Ectodermal cell (in vitro differentiated cells): ENCODE results near the gene EMC9.

Experiments
- H3K27ac ChIP-seq: 2 replicates; pipeline ENCODE4 v1.7.0; 2013; ENCODE audit warnings: mild to moderate bottlenecking, low read depth, low read length; ENCODE audit not compliant: insufficient read depth, poor library complexity, severe bottlenecking
- H3K27me3 ChIP-seq: 2 replicates; pipeline ENCODE4 v1.7.0; 2013; ENCODE audit warnings: mild to moderate bottlenecking, low read length; ENCODE audit not compliant: insufficient read depth, control insufficient read depth, poor library complexity, severe bottlenecking
- H3K36me3 ChIP-seq: one replicate; pipeline ENCODE4 v1.7.0; 2013; ENCODE audit warnings: low read length; ENCODE audit not compliant: control insufficient read depth, insufficient read depth
- H3K4me1 ChIP-seq: one replicate; pipeline ENCODE4 v1.7.0; 2013; ENCODE audit warnings: low read length; ENCODE audit not compliant: control insufficient read depth, insufficient read depth
- H3K4me3 ChIP-seq: 2 replicates; pipeline ENCODE4 v1.7.0; 2013; ENCODE audit warnings: low read depth, low read length, control low read depth; ENCODE audit not compliant: insufficient read depth
- H3K9me3 ChIP-seq: 2 replicates; pipeline ENCODE4 v1.7.0; 2013; ENCODE audit warnings: mild to moderate bottlenecking, low read length, moderate library complexity; ENCODE audit not compliant: control insufficient read depth
- WGBS, 2 experiments: methylation state at CpG; one replicate each; pipeline ENCODE4 v1.1.7; 2013; ENCODE audit warnings: missing lambda C conversion rate in 2 of 2; 5-methylcytosine and 5-hydroxymethylcytosine counted together

Gene EMC9

GRCh38 chr14:24138396-24139271 lies 2.8 kb downstream of the EMC9 start:
- WGBS, 2 experiments, result 93 to 94% methylated on average over 13 of the region's 13 CpGs

GRCh38 chr14:24137529-24138395 lies 3.6 kb downstream of the EMC9 start:
- peaks cover 2% of the 10 kb centered on the region for H3K4me1 ChIP-seq
- peaks cover 14% of the 10 kb centered on the region for H3K36me3 ChIP-seq
- 94 to 95% methylated on average over 8 of the region's 8 CpGs for WGBS, 2 experiments
- no peak overlapping the region for H3K4me3 ChIP-seq
- no peaks in the 10 kb centered on the region for H3K9me3 ChIP-seq
- H3K27me3 ChIP-seq, result peaks cover 5% of the 10 kb centered on the region
- H3K27ac ChIP-seq, result no peak overlapping the region

More at GRCh38 chr14:24138396-24139271, 2.8 kb downstream of the EMC9 start:
- H3K27ac ChIP-seq, result no peak overlapping the region
- peaks cover 5% of the 10 kb centered on the region for H3K27me3 ChIP-seq
- H3K4me1 ChIP-seq, result peaks cover 2% of the 10 kb centered on the region
- H3K36me3 ChIP-seq, result peaks cover 15% of the 10 kb centered on the region
- H3K4me3 ChIP-seq, result no peak overlapping the region
- H3K9me3 ChIP-seq, result no peaks in the 10 kb centered on the region

- 56 to 57% methylated on average over 10 to 13 of the region's 13 CpGs for WGBS, 2 experiments
- Histone ChIP-seq H3K27ac (no peak overlapping the region), H3K36me3 (peaks cover 14% of the 10 kb centered on the region), H3K4me3 (peak overlapping the region; percentile 81), H3K4me1 (peaks cover 2% of the 10 kb centered on the region), H3K27me3 (peaks cover 5% of the 10 kb centered on the region), H3K9me3 (no peaks in the 10 kb centered on the region)
Observed at GRCh38 chr14:24136684-24137528, 4.5 kb downstream of the EMC9 start.

- Histone ChIP-seq H3K36me3 (peaks cover 14% of the 10 kb centered on the region), H3K4me1 (peaks cover 2% of the 10 kb centered on the region), H3K27me3 (peaks cover 5% of the 10 kb centered on the region), H3K4me3 (peak within 1 kb of the TSS; percentile 81), H3K9me3 (no peaks in the 10 kb centered on the region), H3K27ac (no peak within 1 kb of the TSS)
- WGBS, 2 experiments, result 2% methylated on average over 75 of the region's 75 CpGs
Observed at GRCh38 chr14:24135834-24136683, 5.3 kb downstream of the EMC9 start, which contains the start of gene PSME1. Gene PSME1, plus strand, starts transcription at chr14:24136194. Its CDS starts 69 bp downstream, at chr14:24136263.

- Histone ChIP-seq H3K27ac (no peak overlapping the region), H3K27me3 (peaks cover 5% of the 10 kb centered on the region), H3K36me3 (peaks cover 14% of the 10 kb centered on the region), H3K4me1 (peaks cover 2% of the 10 kb centered on the region), H3K9me3 (no peaks in the 10 kb centered on the region), H3K4me3 (peak overlapping the region; percentile 81)
- 16 to 17% methylated on average over 9 of the region's 9 CpGs for WGBS, 2 experiments
Observed at GRCh38 chr14:24135584-24135833, 5.9 kb downstream of the EMC9 start.

- WGBS, 2 experiments, result no CpG with 5 or more reads among the region's 1 CpG
- no peaks in the 10 kb centered on the region for H3K9me3 ChIP-seq
- H3K27ac ChIP-seq, result no peak overlapping the region
- peaks cover 5% of the 10 kb centered on the region for H3K27me3 ChIP-seq
- H3K4me1 ChIP-seq, result no peaks in the 10 kb centered on the region
- no peak overlapping the region for H3K4me3 ChIP-seq
- H3K36me3 ChIP-seq, result peaks cover 8% of the 10 kb centered on the region
Observed at GRCh38 chr14:24133735-24134134, 7.7 kb downstream of the EMC9 start.

- Histone ChIP-seq H3K27me3 (peaks cover 5% of the 10 kb centered on the region), H3K27ac (no peak overlapping the region), H3K4me1 (no peaks in the 10 kb centered on the region), H3K36me3 (peaks cover under 1% of the 10 kb centered on the region), H3K4me3 (no peak overlapping the region), H3K9me3 (no peaks in the 10 kb centered on the region)
- 92 to 96% methylated on average over 2 of the region's 2 CpGs for WGBS, 2 experiments
Observed at GRCh38 chr14:24132976-24133375, 8.4 kb downstream of the EMC9 start.

GRCh38 chr14:24132061-24132685 lies 9.2 kb downstream of the EMC9 start:
- Histone ChIP-seq H3K27me3 (peaks cover 5% of the 10 kb centered on the region), H3K9me3 (no peaks in the 10 kb centered on the region), H3K36me3 (no peaks in the 10 kb centered on the region), H3K4me3 (no peak overlapping the region), H3K4me1 (no peaks in the 10 kb centered on the region), H3K27ac (no peak overlapping the region)
- WGBS, 2 experiments, result 92% methylated on average over 24 of the region's 24 CpGs

- Histone ChIP-seq H3K4me3 (no peak overlapping the region), H3K27ac (no peak overlapping the region), H3K27me3 (peaks cover 5% of the 10 kb centered on the region), H3K9me3 (no peaks in the 10 kb centered on the region), H3K36me3 (no peaks in the 10 kb centered on the region), H3K4me1 (no peaks in the 10 kb centered on the region)
- 93 to 94% methylated on average over 15 of the region's 15 CpGs for WGBS, 2 experiments
Observed at GRCh38 chr14:24131549-24131966, 9.8 kb downstream of the EMC9 start.
